Left cardiac atrium (tissue), 4 donors: ENCODE data around the gene SLC13A2. TPM values are rescaled to one million over a fixed set of nuclear protein-coding genes. Genes with fewer than 3 reads are reported as not detected.

Experiments used
- ATAC-seq, 2 donors: fragments of 200-7000 bp; cut with Tn5 transposase; one replicate each; pipeline ENCODE4 v1.9.1; 2020; ENCODE audit warnings: mild to moderate bottlenecking in 2 of 2, moderate library complexity in 2 of 2
- DNase-seq: peaks from one replicate; pipeline ENCODE4 v3.0.0-alpha.2; 2020
- intact Hi-C, 2 donors: fragments of 100-400 bp; cut with DNase I; formaldehyde crosslinking; loops; one replicate each; pipeline versions ENCODE4 v1.14.1 to v1.15.1; 2022 to 2023
- total RNA-seq, 2 donors: library from RNA; stranded (reverse); fragmentation: NEBNext Ultra II Directional; extraction: Animal tissue kit (Norgen Biotek cat#: 25700); gene quantifications; one replicate each; pipeline ENCODE4 v1.2.1, GENCODE V29; 2021
- donor health status: DM: no; HTN: yes; CAD: no.
- donor health status: DM: no; HTN: yes; CAD: no; lungs with severe emphysema.
- donor health status: DM: yes; HTN: yes; CAD: no.
- donor health status: Dilated cardiomyopathy.

SLC13A2 gene
- total RNA-seq, 2 donors from 2014 or later: not detected

DNA sequence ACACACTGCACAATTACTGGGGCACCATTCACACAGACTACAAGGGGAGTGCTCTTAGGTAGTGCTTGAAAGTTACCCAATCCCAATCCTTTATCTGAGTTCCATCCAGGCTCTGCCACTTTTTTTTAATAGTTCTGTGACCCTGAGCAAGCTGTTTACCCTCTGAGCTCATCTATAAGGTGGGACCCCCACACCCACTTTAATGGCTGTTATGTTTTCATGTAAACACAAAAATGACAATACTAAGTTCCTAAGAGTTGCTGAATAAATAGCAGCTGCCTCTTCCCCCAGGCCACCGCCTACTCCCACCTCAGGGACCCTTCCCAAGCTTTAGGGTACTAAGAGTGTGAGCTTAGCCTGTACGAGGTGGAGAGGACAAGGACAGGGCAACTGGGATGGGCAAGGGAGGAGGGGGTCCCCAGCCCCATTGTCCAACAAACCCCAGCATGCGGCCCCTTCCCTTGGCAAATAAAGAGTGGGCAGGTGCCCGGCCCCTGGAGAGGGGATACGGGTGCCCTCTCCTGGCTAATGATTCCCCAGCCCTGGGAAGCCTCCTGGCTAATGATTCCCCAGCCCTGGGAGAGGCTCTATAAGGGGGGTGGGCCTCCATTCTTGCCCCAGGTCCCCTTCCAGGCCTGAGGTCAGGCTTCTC is 14.6 kb downstream of the SLC13A2 start:
- DNase-seq (no peak), ATAC-seq (no peak)
- intact Hi-C loops: no loop called here

DNA sequence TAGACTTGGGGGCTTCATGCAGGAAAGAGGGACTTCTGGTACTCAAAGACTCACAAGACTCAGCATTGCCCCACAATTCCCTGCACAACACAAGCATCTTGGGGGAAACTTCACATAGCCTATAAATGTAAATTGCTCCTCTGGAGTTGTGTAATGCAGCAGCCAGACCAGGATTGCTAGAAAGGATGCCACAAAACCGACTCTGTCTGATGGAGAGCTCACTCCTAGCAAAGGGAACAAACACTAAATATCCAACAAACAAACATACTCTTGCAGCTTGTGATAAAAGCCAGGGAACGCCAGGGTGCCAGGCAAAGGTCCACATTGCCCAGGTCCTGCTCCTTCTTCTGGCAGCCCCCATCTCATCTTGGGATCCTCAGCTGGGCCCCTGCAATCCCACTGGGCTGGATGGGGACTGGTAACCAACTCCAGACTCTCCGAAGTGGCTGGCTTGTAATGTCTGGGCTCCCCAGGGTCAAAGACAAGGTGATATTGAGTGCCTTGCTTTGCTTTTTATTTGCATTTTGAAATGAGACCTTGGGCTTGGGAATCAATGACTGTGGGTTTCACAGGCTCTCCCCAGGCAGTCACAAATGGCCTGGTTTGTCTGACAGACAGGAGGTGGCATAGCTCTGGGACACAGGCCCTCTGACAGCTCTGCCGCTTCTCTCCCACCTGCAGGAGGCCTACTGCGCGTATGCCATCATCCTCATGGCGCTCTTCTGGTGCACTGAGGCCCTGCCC is 15.3 kb downstream of the SLC13A2 start:
- ATAC-seq (no peak), DNase-seq (no peak)
- intact Hi-C loops: no loop called here

DNA sequence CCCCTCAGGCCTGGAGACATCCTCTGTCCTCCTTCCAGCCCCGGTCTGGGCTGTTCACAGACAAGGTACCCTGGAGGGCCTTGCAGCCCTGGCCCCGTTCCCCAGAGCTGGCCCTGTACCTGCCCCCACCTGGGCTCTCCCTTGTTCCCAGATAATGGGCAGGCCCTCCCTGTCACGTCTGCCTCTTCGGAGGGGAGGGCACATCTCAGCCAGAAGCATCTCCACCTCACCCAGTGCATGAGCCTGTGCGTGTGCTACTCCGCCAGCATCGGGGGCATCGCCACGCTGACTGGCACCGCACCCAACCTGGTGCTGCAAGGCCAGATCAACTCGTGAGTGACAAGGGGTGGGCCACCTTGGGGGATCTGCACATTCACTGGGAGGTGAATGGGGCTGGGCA is 17.8 kb downstream of the SLC13A2 start:
- ATAC-seq: no peak
- intact Hi-C loops: loop anchor here in 1 of 2 donors (5.0 kb wide), 1 partner anchor 51 kb away; no protein-coding TSS in a partner anchor

DNA sequence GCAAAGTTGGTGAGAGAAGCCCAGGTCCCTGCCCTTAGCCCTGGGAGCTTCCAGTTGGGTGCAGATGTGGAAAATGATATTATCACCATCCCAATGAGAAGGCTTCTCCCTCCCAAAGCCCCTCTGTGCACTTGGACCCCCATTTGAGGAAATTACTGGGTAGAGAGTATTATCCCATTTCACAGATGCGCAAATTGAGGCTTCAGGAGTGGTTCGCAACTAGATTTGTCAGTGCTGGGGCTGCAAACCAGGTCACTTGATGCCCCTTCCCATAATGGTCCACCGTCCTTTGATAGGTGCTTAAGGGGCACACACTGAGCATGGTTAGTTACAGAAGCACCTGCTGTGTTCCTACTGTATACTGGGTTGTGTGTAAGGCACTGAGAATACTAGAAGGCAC is 18.4 kb downstream of the SLC13A2 start:
- intact Hi-C loops: loop anchor here in 1 of 2 donors (5.0 kb wide), 1 partner anchor 50 kb away; no protein-coding TSS in a partner anchor
- ATAC-seq (no peak), DNase-seq (no peak)

More for the DNA sequence above, 17.8 kb downstream of the SLC13A2 start:
- no peak for DNase-seq

DNA sequence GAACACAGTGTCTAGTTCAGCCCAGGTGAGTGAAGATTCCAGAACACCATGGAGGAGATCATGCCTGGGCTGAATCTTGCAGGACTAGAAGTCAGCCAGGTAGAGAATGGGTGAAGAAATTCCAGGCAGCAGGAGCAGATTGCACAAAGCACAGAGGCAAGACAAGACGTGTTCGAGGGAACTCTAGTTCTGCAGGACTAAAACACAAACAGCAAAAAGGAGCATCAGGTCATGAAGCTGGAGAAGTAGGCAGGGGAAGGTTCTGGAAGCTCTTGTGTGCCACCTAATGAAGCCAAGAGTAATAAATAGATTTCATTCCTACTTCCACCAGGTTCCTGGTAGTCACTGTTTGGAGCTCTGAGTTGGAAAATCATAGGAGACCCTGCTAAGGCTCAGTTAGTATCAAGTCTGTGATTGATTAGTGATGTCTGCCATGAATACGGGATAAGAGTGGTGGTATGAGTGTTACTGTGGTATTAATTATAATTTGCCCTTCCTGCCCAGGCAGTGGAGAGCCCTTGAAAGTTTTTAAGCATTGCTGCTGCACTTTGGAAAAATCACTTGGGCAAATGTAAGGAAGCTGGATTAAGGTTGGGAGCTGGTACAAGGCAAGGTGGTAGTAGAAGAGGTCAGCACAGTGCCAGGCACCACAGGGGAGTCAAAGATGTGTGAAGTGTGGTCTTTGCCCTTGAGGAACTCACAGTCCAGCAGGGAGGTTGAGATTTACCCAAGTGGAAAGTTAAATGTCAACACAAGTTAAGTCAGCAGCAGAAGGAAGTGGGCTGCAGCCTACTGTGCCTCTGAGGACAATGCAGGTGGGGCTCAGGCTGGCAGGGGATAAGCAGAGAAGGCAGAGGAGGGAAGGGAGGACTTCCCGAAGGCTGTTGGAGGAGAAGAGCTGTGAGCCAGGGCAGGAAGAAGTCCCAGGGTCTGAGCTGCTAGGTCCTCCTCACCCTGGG is 19.2 kb downstream of the SLC13A2 start:
- ATAC-seq: no peak
- intact Hi-C loops: loop anchor here in 1 of 2 donors (5.0 kb wide), 1 partner anchor 50 kb away; no protein-coding TSS in a partner anchor
- DNase-seq: no peak

DNA sequence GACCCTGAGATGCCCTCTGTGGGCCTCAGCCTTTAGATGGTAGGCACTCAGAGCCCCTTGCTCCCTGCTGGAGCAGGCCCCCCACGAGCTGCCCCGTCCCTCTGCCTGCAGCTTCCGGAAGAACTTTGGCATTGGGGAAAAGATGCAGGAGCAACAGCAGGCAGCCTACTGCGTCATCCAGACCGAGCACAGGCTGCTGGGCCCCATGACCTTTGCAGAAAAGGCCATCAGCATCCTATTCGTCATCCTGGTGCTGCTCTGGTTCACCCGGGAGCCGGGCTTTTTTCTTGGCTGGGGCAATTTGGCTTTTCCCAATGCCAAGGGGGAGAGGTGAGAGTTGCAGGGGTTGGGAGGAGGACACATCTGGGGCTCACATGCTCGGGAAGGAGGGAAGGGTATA is 20.0 kb downstream of the SLC13A2 start:
- no peak for ATAC-seq
- intact Hi-C loops: loop anchor here in 1 of 2 donors (5.0 kb wide), 1 partner anchor 49 kb away; no protein-coding TSS in a partner anchor
- DNase-seq: no peak

DNA sequence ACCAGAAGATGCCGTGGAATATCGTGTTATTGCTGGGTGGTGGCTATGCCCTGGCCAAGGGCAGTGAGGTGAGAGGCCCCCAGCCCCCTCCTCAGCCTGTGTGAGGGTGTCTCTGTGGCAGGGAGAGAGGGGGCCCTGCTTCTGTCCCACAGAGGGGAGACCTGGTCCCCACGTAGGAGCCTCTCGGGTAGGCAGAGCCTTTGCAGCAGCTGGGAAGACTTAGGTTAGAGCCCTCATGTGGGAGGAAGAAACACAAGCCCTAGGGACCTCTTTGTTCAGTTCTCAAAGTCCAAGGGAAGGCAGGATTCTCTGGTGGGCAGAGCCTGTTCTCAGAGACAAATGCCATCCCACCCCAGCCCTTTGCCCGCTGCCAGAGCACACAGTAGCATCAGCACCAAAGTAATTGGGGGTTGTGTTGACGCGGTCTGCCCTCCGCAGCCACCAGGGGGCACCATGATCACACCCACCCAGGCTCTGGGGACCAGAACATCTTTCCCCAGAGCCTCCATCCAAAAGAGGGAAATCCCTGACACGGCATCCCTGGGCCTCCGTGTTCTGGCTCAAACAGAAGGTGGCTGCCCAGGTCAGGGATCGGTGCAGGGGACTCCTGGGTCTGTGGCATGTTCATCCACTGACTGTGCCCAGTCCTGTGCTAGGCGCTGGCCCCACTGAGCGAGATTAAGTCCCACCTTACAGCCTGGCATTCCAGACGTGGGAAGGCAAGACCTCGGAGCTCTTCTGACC is 21.2 kb downstream of the SLC13A2 start:
- intact Hi-C loops: loop anchor here (2.0 to 5.0 kb wide), 3 partner anchors 48 to 118 kb away; partner anchors contain the start of gene RSKR (in 1 of the 2)
- peak; percentile 66 for DNase-seq
- peak; percentile 68 to 77 for ATAC-seq

DNA sequence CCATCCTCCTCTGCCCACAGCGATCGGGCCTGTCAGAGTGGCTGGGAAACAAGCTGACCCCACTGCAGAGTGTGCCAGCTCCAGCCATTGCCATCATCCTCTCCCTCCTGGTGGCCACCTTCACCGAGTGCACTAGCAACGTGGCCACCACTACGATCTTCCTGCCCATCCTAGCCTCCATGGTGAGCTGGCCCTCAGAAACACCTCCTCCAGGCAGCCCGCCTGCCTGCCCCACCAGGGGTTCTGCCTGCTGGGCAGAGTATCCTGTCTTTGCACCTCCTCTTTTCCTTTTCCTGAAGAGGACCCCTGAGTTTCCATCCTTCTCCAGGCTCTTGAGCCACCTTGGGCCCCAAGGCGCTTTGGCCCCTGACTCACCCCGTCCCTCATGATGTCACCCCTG is 22.2 kb downstream of the SLC13A2 start:
- intact Hi-C loops: loop anchor here (2.0 to 5.0 kb wide), 2 partner anchors 117 kb away; partner anchors contain the start of gene RSKR (in 1 of the 2)
- ATAC-seq (no peak), DNase-seq (no peak)

DNA sequence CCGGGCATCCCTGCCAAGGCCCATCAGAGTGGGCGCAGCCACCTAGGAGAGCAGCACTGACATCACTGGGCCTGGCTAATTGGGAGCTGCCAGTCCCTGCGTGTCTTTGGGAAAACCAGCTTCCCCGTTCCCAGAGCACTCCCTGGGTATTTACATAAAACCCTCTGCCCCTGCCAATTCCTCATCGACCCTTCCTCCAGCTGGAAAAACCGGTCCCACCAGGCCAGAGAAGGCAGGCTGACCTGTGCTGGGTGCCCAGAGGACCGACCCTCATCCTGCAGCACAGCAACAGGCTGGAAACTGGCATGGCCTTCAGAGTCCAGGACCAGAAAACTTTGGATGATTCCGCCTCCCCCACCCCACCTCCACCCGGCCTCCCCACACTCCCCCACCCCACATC is 24.5 kb downstream of the SLC13A2 start:
- DNase-seq: no peak

DNA sequence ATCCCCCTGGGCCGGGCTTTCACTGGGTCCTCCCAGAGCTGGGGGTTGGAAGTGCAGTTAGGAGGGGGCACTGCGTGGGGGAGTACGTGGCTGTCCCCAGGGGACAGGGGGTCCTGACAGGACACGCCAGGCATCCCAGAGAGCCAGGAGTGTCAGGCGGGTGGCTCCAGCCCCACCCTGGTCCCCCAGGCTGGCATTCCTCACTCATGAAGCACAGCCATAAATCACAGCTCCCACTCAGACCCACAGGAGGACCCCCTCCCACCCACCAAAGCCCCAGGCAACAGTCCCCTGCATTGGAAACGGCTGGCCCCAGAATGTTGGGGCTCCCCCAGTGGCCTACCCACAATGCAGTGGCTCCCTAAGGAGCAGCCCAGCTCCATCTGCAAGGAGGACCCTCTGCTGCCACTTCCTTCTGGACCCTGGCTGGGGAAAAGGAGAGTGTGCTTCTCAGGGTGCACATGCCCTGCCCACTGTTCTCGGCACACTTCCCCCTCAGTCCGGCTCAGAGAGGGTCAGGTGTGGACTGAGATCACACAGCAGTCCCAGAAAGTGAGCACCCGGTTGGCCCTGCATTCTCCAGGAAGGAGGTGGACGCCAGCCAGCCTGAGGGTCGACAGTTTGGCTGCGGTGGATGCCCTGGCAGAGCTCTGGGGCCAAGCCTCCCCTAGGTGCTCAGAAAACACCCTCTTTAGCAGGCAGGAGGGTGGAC is 25.4 kb downstream of the SLC13A2 start:
- no peak for ATAC-seq
- no peak for DNase-seq
- intact Hi-C loops: loop anchor here in 1 of 2 donors (5.0 kb wide), 1 partner anchor 113 kb away; the partner anchor contains the start of gene RSKR

More for the DNA sequence above, 24.5 kb downstream of the SLC13A2 start:
- intact Hi-C loops: loop anchor here in 1 of 2 donors (5.0 kb wide), 1 partner anchor 114 kb away; the partner anchor contains the start of gene RSKR
- no peak for ATAC-seq

DNA sequence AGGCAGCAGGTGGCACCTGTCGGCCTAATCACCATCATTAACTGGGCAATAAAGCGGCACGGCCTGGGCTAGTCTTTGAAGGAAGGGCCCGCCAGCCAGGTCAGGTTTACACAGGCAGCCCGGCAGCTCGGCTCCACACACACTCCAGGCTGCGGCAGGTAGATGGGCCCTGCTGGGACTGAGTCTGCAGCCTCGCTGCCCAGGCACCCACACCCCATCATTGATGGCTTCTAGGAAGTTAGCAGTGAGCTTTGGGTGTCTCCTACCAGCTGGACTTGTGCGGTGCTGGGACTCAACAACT is 25.9 kb downstream of the SLC13A2 start:
- ATAC-seq (peak in 1 of 2 donors; percentile 12), DNase-seq (no peak)
- intact Hi-C loops: loop anchor here in 1 of 2 donors (5.0 kb wide), 1 partner anchor 113 kb away; the partner anchor contains the start of gene RSKR

DNA sequence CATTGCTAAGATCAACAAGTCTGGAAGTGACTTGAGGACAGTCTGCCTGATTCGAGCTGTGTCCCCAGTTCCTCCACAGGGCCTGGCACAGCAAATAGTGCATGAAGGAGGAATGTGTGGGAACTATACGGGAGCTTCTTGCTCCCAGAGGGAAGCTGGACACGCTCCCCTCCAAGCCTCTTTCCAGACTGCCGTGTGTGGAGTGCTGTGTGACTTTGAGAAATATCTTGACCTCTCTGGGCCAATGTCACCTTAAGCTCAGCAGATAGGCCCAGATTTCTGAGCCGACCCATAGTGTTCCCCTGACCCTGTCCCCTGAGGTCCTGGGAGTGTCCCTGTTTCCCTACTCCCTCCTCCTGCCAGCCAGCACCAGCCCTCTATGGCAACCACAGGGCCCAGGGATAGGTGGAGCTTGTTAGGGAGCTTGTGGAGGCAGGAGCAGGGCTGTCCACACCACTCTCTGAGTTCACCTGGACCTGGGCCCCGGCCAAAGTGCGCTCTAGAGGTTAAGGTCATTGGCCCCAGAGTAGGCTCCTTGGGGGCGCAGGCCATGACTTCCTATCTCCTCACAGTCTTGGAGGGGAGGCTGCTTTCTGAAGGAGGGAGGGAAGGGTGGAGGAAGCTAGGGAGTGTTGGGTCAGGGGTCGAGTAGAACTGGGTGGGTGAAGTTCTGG is 26.4 kb downstream of the SLC13A2 start:
- DNase-seq: no peak
- intact Hi-C loops: loop anchor here in 1 of 2 donors (5.0 kb wide), 1 partner anchor 112 kb away; the partner anchor contains the start of gene RSKR
- no peak for ATAC-seq

DNA sequence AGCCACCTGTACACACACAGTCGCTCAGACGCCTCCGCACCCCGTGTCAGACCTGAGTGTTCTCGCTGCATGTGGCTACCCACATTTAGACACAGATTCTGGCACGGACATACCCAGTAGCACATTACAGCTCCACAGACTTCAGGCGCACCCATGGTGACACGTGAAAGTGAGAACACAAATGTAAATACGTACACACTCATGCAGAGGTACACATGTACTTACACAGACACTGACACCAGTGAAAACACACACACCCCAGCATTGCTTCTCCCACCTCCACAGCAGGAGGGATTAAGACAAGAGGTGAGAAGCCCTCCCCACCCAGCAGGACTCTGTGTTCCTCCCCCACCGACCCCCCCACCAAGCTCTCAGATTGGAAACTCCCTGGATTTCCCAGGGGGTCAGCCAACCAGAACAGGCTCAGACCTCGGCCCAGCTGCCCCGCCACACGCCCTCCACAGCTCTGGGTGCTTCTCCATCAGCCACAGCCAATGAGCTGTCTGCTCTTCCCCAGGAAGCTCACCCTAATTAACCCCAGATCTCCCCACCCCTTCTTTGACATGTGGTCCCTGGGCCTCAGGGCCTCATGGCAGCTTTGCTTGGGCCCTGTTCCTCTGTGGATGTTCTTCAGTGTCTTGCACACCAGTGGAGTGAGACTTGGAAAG is 27.4 kb downstream of the SLC13A2 start:
- DNase-seq (no peak), ATAC-seq (no peak)
- intact Hi-C loops: no loop called here

DNA sequence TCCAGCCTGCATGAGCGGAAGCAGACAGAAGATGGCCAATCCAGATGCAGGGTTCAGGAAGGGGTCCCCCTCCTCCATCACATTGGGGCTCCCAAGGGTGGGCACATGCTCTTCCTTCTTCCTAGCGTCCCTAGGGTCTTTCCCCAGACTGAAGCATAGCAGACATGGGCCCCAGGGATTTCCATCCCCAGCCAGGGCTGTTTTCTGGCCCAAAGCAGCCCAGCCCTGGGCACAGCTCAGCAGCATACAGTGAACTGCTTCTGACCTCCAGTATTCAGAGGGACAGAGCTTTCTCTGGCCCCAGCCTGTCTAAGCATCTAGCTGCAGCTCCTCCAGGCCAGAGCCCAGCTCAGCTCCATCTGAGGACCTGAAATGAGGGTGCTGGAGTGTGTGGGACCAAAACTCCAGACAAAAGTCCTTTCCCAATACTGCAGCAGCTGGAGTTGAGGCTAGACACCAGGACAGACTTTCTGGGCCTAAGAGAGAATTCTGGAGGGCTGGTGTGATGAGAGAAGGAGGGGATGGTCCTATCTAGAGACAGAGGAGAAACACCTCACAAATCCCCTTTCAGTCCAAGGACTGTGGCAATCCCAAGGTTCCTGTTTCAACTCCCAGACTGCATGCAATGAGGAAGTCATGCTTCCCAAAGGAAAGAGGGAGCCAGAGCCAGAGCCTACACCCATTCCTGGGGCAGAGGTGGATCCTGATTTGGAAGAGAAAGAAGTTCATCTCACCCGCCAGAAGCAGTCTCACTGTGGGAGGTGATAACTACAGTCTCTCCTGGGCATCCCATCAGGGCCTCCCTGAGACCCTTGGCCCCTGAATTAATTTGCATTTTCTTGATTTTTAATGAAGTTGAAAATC is 28.2 kb downstream of the SLC13A2 start:
- no peak for DNase-seq
- intact Hi-C loops: no loop called here
- ATAC-seq: no peak

DNA sequence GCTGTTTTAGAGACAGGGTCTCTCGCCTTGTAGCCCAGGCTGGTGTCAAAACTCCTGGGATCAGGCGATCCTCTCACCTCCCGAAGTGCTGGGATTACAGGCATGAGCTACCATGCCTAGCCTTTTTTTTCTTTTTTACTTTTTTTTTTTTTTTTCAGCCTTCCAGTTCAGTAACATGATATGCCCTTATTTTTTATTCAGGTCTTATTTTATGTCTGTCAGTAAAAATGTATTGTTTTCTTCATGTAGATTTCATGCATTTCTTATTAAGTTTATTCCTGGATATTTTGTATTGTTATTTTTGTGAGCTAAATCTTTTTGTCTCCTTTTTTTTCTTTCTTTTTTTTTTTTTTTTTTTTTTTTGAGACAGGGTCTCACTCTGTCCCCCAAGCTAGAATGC is 30.0 kb downstream of the SLC13A2 start:
- ATAC-seq (no peak), DNase-seq (no peak)
- intact Hi-C loops: no loop called here
